Airway epithelial cell (primary cell): ENCODE results near the gene ZDHHC6. TPM values are rescaled to one million over a fixed set of nuclear protein-coding genes. Genes with fewer than 3 reads are reported as not detected.

Source experiments
- total RNA-seq: library from RNA; depleted of rRNA; stranded (reverse); fragments of >200 nt; gene quantifications from 2 replicates; pipeline ENCODE4 v1.2.3, GENCODE V29; 2015

Gene ZDHHC6, protein sequence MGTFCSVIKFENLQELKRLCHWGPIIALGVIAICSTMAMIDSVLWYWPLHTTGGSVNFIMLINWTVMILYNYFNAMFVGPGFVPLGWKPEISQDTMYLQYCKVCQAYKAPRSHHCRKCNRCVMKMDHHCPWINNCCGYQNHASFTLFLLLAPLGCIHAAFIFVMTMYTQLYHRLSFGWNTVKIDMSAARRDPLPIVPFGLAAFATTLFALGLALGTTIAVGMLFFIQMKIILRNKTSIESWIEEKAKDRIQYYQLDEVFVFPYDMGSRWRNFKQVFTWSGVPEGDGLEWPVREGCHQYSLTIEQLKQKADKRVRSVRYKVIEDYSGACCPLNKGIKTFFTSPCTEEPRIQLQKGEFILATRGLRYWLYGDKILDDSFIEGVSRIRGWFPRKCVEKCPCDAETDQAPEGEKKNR
- 11.8 and 13.8 TPM in 2 replicates for total RNA-seq

GRCh38 chr10:112446855-112447619, at the start of gene ZDHHC6, which contains the start of gene VTI1A:
TSS of gene ZDHHC6 (minus strand) at chr10:112446914. CDS start at chr10:112445436, 1,478 bp downstream.
TSS of gene VTI1A (plus strand) at chr10:112447215. CDS start at chr10:112447374, 159 bp downstream.

Other genes with a start within 250 kb of the ZDHHC6 start
- not detected in 2 replicates for gene TECTB, start 163.5 kb downstream of the ZDHHC6 start, total RNA-seq
- 0.42 TPM in 1 of 2 replicates, not detected in the other for gene ACSL5, start 72.8 kb downstream of the ZDHHC6 start, total RNA-seq
- 19.5 and 25.8 TPM in 2 replicates for gene VTI1A, start 301 bp upstream of the ZDHHC6 start, total RNA-seq